Progenitor cell of endocrine pancreas (in vitro differentiated cells): ENCODE measurements around the gene P2RY10. TPM values are rescaled to one million over a fixed set of nuclear protein-coding genes. Genes with fewer than 3 reads are reported as not detected.

Source experiments
- DNase-seq: peaks from one replicate; pipeline ENCODE4 v3.0.0; 2021; ENCODE audit warnings: low spot score; ENCODE audit not compliant: unreplicated experiment
- H3K27ac Mint-ChIP-seq: 2 replicates; pipeline ENCODE4 v1.8.0; 2021; ENCODE audit warnings: mild to moderate bottlenecking, moderate library complexity, mixed read lengths
- H3K27me3 Mint-ChIP-seq: 2 replicates; pipeline ENCODE4 v1.8.0; 2021; ENCODE audit warnings: mixed read lengths
- H3K36me3 Mint-ChIP-seq: 2 replicates; pipeline ENCODE4 v1.8.0; 2022; ENCODE audit warnings: mixed read lengths; ENCODE audit not compliant: insufficient read depth
- H3K4me1 Mint-ChIP-seq: 2 replicates; pipeline ENCODE4 v1.8.0; 2021; ENCODE audit warnings: low read depth, mixed read lengths
- H3K4me3 Mint-ChIP-seq: 2 replicates; pipeline ENCODE4 v1.8.0; 2021; ENCODE audit warnings: low read depth, mild to moderate bottlenecking, moderate library complexity, mixed read lengths
- H3K9me3 Mint-ChIP-seq: 2 replicates; pipeline ENCODE4 v1.8.0; 2021; ENCODE audit warnings: low read depth, mixed read lengths
- CTCF ChIP-seq: fragments of 200-600 bp; sonication (generic); IDR thresholded peaks from one replicate; pipeline ENCODE4 v1.5.0; 2021; ENCODE audit warnings: antibody characterized with exemption, mild to moderate bottlenecking; ENCODE audit not compliant: unreplicated experiment
- long read RNA-seq: library from polyadenylated mRNA; unstranded; transcript quantifications from one replicate; pipeline ENCODE4 v2.0.0, GENCODE V29; 2020
- total RNA-seq: library from RNA; stranded (reverse); gene quantifications from 2 replicates; pipeline ENCODE4 v1.2.1, GENCODE V29; 2021

The P2RY10 gene
- not detected in 2 replicates for total RNA-seq
- long read RNA-seq, result 0 reads

- Mint-ChIP-seq H3K4me1 (no peaks in the 10 kb centered on the region), H3K27me3 (no peaks in the 10 kb centered on the region), H3K27ac (no peak within 1 kb of the TSS), H3K9me3 (peaks cover 20% of the 10 kb centered on the region), H3K4me3 (no peak within 1 kb of the TSS), H3K36me3 (no peaks in the 10 kb centered on the region)
- no peak for TF ChIP-seq CTCF
- no peak for DNase-seq
Observed at GRCh38 chrX:78945186-78945912, at the start of gene P2RY10. TSS of gene P2RY10 (plus strand) at chrX:78945391. CDS start at chrX:78960521, 15,130 bp downstream.

GRCh38 chrX:78922754-78923153 lies 22.4 kb upstream of the P2RY10 start:
- Mint-ChIP-seq H3K4me3 (no peak overlapping the region), H3K27me3 (no peaks in the 10 kb centered on the region), H3K9me3 (peaks cover 34% of the 10 kb centered on the region), H3K27ac (no peak overlapping the region), H3K4me1 (no peaks in the 10 kb centered on the region), H3K36me3 (no peaks in the 10 kb centered on the region)
- TF ChIP-seq CTCF, result no peak
- no peak for DNase-seq

- Mint-ChIP-seq H3K4me3 (no peak overlapping the region), H3K27me3 (no peaks in the 10 kb centered on the region), H3K4me1 (no peaks in the 10 kb centered on the region), H3K36me3 (no peaks in the 10 kb centered on the region), H3K27ac (no peak overlapping the region), H3K9me3 (peaks cover 39% of the 10 kb centered on the region)
- DNase-seq, result no peak
- TF ChIP-seq CTCF, result no peak
Observed at GRCh38 chrX:78923198-78924015, 21.8 kb upstream of the P2RY10 start.

GRCh38 chrX:78931814-78932213 lies 13.4 kb upstream of the P2RY10 start:
- DNase-seq, result no peak
- TF ChIP-seq CTCF, result no peak
- Mint-ChIP-seq H3K9me3 (peaks cover 51% of the 10 kb centered on the region), H3K27ac (no peak overlapping the region), H3K27me3 (no peaks in the 10 kb centered on the region), H3K4me1 (no peaks in the 10 kb centered on the region), H3K36me3 (no peaks in the 10 kb centered on the region), H3K4me3 (no peak overlapping the region)

- Mint-ChIP-seq H3K4me1 (no peaks in the 10 kb centered on the region), H3K27ac (no peak overlapping the region), H3K36me3 (no peaks in the 10 kb centered on the region), H3K27me3 (no peaks in the 10 kb centered on the region), H3K9me3 (peaks cover 50% of the 10 kb centered on the region), H3K4me3 (no peak overlapping the region)
- TF ChIP-seq CTCF, result no peak
- DNase-seq, result no peak
Observed at GRCh38 chrX:78934866-78935265, 10.3 kb upstream of the P2RY10 start.
